ENCODE data around the gene TRPM6.

Gene TRPM6

DNA sequence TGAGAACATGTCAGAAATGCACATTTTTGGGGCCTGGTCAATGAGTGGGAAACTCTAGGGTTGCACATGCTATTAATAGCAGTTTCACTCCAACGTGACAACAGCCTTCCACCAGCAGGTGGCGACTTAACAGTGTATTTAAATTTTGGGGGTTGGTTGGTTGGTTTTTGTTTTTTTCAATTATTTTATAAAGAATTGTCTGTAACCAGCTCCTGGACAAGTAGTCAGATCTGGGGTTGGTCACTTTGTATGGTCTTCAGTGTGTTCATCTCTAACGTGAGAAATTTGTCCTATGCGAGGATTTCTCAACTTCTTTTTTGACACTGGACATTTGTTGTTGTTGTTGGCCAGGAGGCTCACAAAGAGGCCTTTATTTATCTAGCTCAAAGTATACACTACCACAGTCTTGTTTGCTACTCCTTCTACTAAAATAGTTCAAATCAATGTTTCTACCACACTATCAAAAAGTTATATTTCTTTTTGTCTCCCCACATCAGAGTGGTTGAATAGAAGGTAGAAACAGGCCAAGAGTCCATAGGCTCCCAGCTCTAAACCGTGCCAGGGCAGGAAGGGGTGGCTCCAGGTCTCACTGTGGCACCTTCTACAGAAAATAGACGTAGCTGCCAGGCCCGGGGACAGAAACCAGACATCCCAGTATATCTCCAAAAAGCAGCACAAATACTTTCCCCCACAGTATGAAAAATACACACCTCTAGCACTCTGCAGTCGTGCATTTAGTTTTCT is 110.4 kb downstream of the TRPM6 start:
- DNase-seq (ENCODE audit: extremely low spot score) = peak; percentile 51
- TF ChIP-seq, protein P1, sequence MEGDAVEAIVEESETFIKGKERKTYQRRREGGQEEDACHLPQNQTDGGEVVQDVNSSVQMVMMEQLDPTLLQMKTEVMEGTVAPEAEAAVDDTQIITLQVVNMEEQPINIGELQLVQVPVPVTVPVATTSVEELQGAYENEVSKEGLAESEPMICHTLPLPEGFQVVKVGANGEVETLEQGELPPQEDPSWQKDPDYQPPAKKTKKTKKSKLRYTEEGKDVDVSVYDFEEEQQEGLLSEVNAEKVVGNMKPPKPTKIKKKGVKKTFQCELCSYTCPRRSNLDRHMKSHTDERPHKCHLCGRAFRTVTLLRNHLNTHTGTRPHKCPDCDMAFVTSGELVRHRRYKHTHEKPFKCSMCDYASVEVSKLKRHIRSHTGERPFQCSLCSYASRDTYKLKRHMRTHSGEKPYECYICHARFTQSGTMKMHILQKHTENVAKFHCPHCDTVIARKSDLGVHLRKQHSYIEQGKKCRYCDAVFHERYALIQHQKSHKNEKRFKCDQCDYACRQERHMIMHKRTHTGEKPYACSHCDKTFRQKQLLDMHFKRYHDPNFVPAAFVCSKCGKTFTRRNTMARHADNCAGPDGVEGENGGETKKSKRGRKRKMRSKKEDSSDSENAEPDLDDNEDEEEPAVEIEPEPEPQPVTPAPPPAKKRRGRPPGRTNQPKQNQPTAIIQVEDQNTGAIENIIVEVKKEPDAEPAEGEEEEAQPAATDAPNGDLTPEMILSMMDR (IDR thresholded peaks at IDR 0.05; ENCODE audit: control extremely low read depth, extremely low read depth, low read depth, missing control alignments) = peak; percentile 64
- POLR2A ChIA-PET = no interaction called here
- CTCF ChIA-PET = interaction anchor here (0.9 to 12.7 kb wide), 23 partner anchors 10 to 311 kb away, joined by 3 to 166 read pairs (median 4); partner anchors contain the start of genes NMRK1 and OSTF1

DNA sequence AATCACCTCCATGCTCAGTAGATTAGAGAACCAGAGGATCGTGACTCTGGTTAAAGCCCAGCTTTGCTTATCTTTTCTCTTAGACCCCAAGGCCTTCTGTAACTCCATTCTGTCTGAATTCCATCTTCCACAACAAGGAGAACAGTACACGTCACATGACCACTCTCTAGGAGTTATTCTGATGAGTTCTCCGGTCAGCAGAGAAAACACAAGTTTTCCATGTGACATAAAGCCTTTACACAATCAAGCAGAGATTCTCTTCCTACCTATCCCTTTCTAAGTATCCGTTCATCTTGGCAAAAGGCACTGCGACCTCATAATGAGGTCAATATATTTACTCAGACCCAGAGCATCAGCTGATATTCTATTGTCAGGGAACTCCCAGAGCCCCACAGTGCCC is 112.3 kb downstream of the TRPM6 start:
- CTCF ChIA-PET = interaction anchor here (1.0 to 12.7 kb wide), 18 partner anchors 14 to 313 kb away, joined by 3 to 166 read pairs (median 8); partner anchors contain the start of genes C9orf40, CARNMT1, NMRK1 and OSTF1
- no peak for DNase-seq (ENCODE audit: extremely low spot score)
- POLR2A ChIA-PET = no interaction called here
- TF ChIP-seq, protein P1 (IDR thresholded peaks at IDR 0.05; ENCODE audit: control extremely low read depth, extremely low read depth, low read depth, missing control alignments) = no peak

DNA sequence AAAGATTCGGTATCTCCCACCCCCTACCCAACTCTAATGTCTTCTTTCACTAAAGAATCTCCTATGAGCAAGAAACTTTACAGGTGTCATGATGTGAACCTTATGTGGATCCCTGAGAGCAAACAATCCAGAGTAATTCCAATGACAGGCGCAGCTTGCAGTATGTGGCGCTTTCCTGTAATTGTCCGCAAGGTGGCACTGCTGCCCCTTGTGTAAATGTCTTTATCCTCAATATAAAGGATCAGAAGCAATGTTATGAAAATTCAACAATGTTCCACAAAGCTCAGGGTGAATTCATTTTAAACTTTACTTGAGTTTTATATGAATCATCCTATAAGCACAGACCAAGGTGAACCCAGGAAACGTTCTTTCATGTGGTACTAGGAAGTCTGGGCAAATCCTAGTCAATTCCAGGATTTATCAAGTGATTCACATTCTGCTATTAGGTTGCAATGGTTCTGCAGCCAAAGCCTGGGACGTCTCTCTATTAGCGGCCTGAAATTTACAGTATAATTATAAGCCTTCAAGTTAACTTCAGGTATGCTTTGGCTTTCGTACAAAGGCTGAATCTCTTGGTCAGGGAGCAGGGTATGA is 113.7 kb downstream of the TRPM6 start:
- CTCF ChIA-PET = interaction anchor here (0.6 to 12.7 kb wide), 33 partner anchors 15 to 1093 kb away, joined by 3 to 166 read pairs (median 4); partner anchors contain the start of genes C9orf40, CARNMT1, NMRK1 and OSTF1
- peak; percentile 57 for DNase-seq (ENCODE audit: extremely low spot score)
- POLR2A ChIA-PET = no interaction called here
- TF ChIP-seq, protein P1 (IDR thresholded peaks at IDR 0.05; ENCODE audit: control extremely low read depth, extremely low read depth, low read depth, missing control alignments) = peak; percentile 92

DNA sequence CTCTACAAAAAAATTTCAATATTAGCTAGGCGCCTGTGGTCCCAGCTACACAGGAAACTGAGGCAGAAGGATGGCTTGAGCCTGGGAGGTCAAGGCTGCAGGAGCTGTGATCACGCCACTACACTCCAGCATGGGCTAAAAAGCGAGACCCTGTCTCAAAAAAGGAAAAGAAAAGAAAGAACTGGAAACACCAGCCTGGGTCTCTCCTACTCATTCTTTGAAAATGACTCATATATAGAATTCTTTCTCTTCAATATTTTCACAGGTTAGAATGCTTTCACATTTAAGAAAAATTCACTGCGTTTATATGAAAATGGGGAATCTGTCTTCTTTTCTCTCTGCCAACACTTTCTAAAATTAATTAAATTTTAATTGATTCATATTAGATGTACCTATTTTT is 115.6 kb downstream of the TRPM6 start:
- ChIA-PET CTCF (interaction anchor here (1.0 to 12.7 kb wide), 12 partner anchors 18 to 464 kb away, joined by 3 to 166 read pairs (median 18); partner anchors contain the start of genes C9orf40, CARNMT1, NMRK1 and OSTF1), POLR2A (no interaction called here)
- TF ChIP-seq, protein P1 (IDR thresholded peaks at IDR 0.05; ENCODE audit: control extremely low read depth, extremely low read depth, low read depth, missing control alignments) = no peak
- DNase-seq (ENCODE audit: extremely low spot score) = peak; percentile 35

DNA sequence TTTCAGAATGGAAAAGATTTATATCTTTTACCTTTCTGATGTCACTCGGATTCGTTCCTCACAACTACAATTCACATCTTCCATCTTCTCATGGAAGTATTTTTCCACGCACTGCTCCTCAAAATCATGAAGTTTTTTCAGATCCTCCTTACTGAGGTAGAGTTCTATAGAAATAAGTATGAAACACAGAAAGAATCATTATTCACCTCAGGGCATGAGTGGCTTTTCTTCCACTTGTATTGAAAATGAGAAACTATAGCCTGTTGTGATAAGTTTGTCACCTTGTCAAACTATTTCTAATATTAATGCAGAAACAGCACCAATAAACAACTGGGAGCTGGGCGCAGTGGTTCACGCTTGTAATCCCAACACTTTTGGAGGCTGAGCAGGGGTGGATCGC is 116.0 kb downstream of the TRPM6 start:
- TF ChIP-seq, protein P1 (IDR thresholded peaks at IDR 0.05; ENCODE audit: control extremely low read depth, extremely low read depth, low read depth, missing control alignments) = no peak
- CTCF ChIA-PET = interaction anchor here (0.6 to 12.7 kb wide), 15 partner anchors 17 to 465 kb away, joined by 3 to 166 read pairs (median 4); partner anchors contain the start of genes C9orf40, CARNMT1, NMRK1 and OSTF1
- POLR2A ChIA-PET = no interaction called here
- DNase-seq (ENCODE audit: extremely low spot score) = no peak

DNA sequence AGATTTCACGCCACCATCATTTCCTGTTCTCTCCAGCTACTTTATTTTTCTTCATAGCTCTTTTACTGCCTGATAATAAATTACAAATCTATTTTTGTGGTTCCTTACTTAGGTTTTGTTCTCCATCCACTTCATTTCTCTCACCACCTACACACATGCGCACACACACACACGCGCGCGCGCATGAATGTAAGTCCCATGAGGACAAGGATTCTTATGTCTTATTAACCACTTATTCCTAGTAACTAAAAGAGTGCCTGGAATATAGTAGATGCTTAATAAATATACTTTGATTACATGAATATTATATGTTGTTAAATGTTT is 116.5 kb downstream of the TRPM6 start:
- CTCF ChIA-PET = interaction anchor here (0.6 to 12.7 kb wide), 14 partner anchors 17 to 1095 kb away, joined by 3 to 166 read pairs (median 4); partner anchors contain the start of gene C9orf40

More for the DNA sequence above, 116.5 kb downstream of the TRPM6 start:
- TF ChIP-seq, protein P1 (IDR thresholded peaks at IDR 0.05; ENCODE audit: control extremely low read depth, extremely low read depth, low read depth, missing control alignments) = no peak
- POLR2A ChIA-PET = no interaction called here
- no peak for DNase-seq (ENCODE audit: extremely low spot score)

All from GM10248 (cell line).